Parathyroid adenoma (tissue), 2 donors: ENCODE data around the gene DAGLB.

ENCODE experiments used
- H2AFZ ChIP-seq: fragments of 300-600 bp; sonication (generic); one replicate; pipeline ENCODE4 v1.7.0; 2017; ENCODE audit warnings: antibody characterized with exemption, mild to moderate bottlenecking
- H3K27ac ChIP-seq: fragments of 300-600 bp; sonication (generic); one replicate; pipeline ENCODE4 v1.7.0; 2017
- H3K27me3 ChIP-seq: fragments of 300-600 bp; sonication (generic); one replicate; pipeline ENCODE4 v1.7.0; 2017; ENCODE audit warnings: low read length; ENCODE audit not compliant: control insufficient read depth, insufficient read depth
- H3K36me3 ChIP-seq: fragments of 300-600 bp; sonication (generic); one replicate; pipeline ENCODE4 v1.7.0; 2017; ENCODE audit warnings: low read length; ENCODE audit not compliant: control insufficient read depth, insufficient read depth
- H3K4me1 ChIP-seq: fragments of 300-600 bp; sonication (generic); one replicate; pipeline ENCODE4 v1.7.0; 2017; ENCODE audit warnings: control low read depth
- H3K4me2 ChIP-seq: fragments of 300-600 bp; sonication (generic); one replicate; pipeline ENCODE4 v1.7.0; 2017; ENCODE audit warnings: low read length
- H3K4me3 ChIP-seq: fragments of 300-600 bp; sonication (generic); one replicate; pipeline ENCODE4 v1.7.0; 2017; ENCODE audit warnings: low read depth, low read length
- H3K79me2 ChIP-seq: fragments of 300-600 bp; sonication (generic); one replicate; pipeline ENCODE4 v1.7.0; 2017; ENCODE audit warnings: control low read depth
- H3K9ac ChIP-seq: fragments of 300-600 bp; sonication (generic); one replicate; pipeline ENCODE4 v1.7.0; 2017; ENCODE audit warnings: mild to moderate bottlenecking
- H3K9me3 ChIP-seq: fragments of 300-600 bp; sonication (generic); one replicate; pipeline ENCODE4 v1.7.0; 2017; ENCODE audit warnings: low read length; ENCODE audit not compliant: control insufficient read depth
- TF ChIP-seq, protein P1 (sequence below): fragments of 300-600 bp; sonication (generic); IDR thresholded peaks from one replicate; pipeline ENCODE4 v1.7.0; 2017; ENCODE audit warnings: antibody characterized with exemption, mild to moderate bottlenecking
- donor health status: primary hyperparathyroidism.

DAGLB gene

GRCh38 chr7:6446838-6447580 lies 745 bp downstream of the DAGLB start:
- peak overlapping the region; percentile 100 for H2AFZ ChIP-seq
- H3K27me3 ChIP-seq = no peaks in the 10 kb centered on the region
- TF ChIP-seq, protein P1, sequence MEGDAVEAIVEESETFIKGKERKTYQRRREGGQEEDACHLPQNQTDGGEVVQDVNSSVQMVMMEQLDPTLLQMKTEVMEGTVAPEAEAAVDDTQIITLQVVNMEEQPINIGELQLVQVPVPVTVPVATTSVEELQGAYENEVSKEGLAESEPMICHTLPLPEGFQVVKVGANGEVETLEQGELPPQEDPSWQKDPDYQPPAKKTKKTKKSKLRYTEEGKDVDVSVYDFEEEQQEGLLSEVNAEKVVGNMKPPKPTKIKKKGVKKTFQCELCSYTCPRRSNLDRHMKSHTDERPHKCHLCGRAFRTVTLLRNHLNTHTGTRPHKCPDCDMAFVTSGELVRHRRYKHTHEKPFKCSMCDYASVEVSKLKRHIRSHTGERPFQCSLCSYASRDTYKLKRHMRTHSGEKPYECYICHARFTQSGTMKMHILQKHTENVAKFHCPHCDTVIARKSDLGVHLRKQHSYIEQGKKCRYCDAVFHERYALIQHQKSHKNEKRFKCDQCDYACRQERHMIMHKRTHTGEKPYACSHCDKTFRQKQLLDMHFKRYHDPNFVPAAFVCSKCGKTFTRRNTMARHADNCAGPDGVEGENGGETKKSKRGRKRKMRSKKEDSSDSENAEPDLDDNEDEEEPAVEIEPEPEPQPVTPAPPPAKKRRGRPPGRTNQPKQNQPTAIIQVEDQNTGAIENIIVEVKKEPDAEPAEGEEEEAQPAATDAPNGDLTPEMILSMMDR = no peak
- peak overlapping the region; percentile 86 for H3K9ac ChIP-seq
- H3K4me3 ChIP-seq = peak overlapping the region; percentile 97
- no peaks in the 10 kb centered on the region for H3K9me3 ChIP-seq
- no peaks in the 10 kb centered on the region for H3K4me1 ChIP-seq
- H3K27ac ChIP-seq = peak overlapping the region; percentile 75
- peaks cover 17% of the 10 kb centered on the region for H3K79me2 ChIP-seq
- H3K4me2 ChIP-seq = peak overlapping the region; percentile 96
- H3K36me3 ChIP-seq = no peaks in the 10 kb centered on the region

GRCh38 chr7:6444516-6445269 lies 3.1 kb downstream of the DAGLB start:
- H3K36me3 ChIP-seq = no peaks in the 10 kb centered on the region
- H3K79me2 ChIP-seq = peaks cover 30% of the 10 kb centered on the region
- H3K4me3 ChIP-seq = no peak overlapping the region
- TF ChIP-seq, protein P1 = no peak
- H3K4me2 ChIP-seq = no peak overlapping the region
- no peaks in the 10 kb centered on the region for H3K4me1 ChIP-seq
- H2AFZ ChIP-seq = no peak overlapping the region
- no peak overlapping the region for H3K9ac ChIP-seq
- no peaks in the 10 kb centered on the region for H3K9me3 ChIP-seq
- no peaks in the 10 kb centered on the region for H3K27me3 ChIP-seq
- no peak overlapping the region for H3K27ac ChIP-seq

DNA sequence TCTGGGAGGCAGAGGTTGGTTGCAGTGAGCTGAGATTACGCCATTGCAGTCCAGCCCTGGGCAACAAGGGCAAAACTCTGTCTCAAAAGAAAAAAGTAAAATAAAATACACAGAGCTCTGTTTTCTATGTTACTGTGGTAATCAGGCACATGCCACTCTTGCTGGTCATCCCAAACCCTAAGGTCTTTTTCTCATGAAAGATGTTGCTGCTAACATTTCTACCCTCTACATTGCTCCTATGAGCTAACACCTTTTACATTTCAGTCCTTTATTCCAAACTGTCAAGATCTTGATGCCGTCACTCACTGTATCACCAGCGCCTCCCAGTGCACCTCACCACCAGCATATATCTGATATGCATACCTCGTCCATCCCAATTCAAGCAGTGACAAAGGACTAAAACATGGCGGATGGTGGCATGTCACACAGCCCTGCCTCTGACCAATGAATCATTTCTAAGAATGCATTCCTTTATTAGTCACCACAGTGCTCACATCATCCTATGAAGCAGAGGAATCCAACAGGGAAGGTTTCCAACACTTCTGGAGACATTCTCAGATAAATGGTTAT lies 4.3 kb downstream of the DAGLB start:
- H3K27me3 ChIP-seq = no peaks in the 10 kb centered on the region
- H3K9ac ChIP-seq = no peak overlapping the region
- H3K9me3 ChIP-seq = no peaks in the 10 kb centered on the region
- peaks cover 2% of the 10 kb centered on the region for H3K4me1 ChIP-seq
- no peak overlapping the region for H3K4me2 ChIP-seq
- no peaks in the 10 kb centered on the region for H3K36me3 ChIP-seq
- no peak overlapping the region for H3K4me3 ChIP-seq
- H3K27ac ChIP-seq = no peak overlapping the region
- no peak overlapping the region for H2AFZ ChIP-seq
- peaks cover 30% of the 10 kb centered on the region for H3K79me2 ChIP-seq
- TF ChIP-seq, protein P1 = no peak

DNA sequence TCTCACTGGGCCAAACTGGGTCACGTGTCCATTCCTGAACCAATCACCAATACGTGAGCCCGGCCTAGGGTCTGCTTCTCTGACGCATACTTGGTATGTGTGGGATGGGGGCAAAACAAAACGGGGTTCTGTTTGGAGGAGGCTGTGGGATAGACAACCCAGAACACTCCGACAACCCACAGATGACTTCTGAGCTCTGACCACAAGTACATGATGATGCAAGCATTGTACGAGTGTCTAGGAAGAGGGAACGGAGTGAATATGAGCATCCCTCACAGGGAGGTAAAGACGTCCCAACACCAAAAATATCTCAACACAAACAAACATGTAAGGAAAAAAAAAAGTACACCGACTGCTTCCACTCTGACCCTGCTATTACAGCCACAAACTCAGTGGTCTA lies 5.6 kb downstream of the DAGLB start:
- TF ChIP-seq, protein P1 = no peak
- Histone ChIP-seq H3K27ac (no peak overlapping the region), H3K4me1 (peaks cover 3% of the 10 kb centered on the region), H3K9me3 (no peaks in the 10 kb centered on the region), H3K27me3 (no peaks in the 10 kb centered on the region), H3K4me2 (no peak overlapping the region), H3K9ac (no peak overlapping the region), H3K79me2 (peaks cover 30% of the 10 kb centered on the region), H3K36me3 (no peaks in the 10 kb centered on the region), H3K4me3 (no peak overlapping the region), H2AFZ (no peak overlapping the region)
